GM19452 (cell line): ENCODE data around the gene KCTD10.

Experiments used
- ATAC-seq: cut with Tn5 transposase; IDR thresholded peaks from one replicate; pipeline ENCODE4 v1.9.1; 2021; ENCODE audit not compliant: unreplicated experiment

Gene KCTD10

DNA sequence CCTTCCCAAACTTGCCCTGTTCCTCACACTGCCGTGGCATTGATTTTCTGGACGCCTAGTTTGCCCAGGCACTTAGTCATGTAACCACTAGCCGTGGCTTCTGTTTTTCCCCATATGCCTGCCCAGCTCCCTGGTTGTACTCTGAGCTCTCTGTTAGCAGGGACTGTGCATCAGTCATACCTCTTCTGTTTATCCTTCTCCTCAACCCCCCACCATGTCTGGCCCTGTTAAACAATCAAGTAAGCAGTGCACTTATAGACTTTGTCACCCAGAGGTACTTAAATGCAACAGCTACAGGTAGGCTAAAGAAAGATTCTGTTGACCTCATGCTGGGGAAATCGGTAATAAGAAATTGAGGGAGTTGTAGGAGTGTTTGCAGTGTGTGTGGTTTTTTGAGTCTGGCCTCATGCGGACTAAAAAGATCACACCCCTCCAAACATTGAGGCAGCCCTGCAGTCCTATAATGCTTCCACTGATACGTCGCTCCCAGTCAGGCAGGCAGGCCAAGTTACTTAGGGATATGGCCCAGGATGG is 17.3 kb upstream of the KCTD10 start:
- no peak for ATAC-seq

DNA sequence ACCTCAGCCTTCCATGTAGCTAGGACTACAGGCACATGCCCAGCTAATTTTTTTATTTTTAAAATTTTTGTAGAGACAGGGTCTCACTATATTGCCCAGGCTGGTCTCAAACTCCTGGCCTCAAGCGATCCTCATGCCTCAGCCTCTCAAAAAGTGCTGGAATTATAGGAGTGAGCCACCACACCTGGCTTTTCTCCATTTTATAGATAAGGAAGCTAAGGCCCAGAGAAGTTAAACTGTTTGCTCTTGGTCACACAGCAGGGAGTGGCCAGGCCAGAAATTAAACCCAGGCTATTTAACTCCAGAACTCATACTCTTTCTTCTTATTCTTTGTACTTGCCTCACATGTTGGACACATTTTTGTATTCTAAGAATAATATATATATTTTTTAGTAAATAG is 16.8 kb upstream of the KCTD10 start:
- ATAC-seq, result no peak

DNA sequence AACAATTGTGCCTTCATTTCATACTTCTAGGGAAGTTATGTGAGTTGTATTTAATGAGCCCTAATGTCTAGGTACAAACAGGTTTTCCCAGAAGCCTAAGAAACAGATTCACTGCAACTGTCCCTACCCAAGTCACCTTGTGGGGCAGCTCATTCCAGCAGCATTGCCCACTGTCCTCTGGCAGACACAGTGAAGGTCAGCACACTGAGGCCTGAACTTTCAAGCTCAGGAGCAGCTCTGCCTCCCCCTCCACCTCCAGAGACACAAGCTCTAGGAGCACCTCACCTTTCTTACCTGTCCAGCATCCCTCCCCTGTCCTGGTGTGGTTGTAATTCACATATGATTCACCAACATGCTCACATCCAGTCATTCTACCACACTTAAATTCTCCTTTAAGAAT is 16.0 kb upstream of the KCTD10 start:
- no peak for ATAC-seq

DNA sequence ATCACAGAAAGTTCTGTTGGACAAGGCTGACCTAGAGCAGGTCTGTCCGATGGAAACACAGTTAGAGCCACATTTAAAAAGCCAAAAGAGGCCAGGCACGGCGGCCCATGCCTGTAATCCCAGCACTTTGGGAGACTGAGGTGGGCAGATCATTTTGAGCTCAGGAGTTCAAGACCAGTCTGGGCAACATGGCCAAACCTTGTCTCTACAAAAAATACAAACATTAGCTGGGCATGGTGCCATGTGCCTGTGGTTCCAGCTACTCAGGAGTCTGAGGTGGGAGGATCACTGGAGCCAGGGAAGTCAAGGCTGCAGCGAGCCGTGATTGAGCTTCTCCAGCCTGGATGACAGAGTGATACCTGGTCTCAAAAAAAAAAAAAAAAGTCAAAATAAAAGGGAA is 15.3 kb upstream of the KCTD10 start:
- no peak for ATAC-seq

DNA sequence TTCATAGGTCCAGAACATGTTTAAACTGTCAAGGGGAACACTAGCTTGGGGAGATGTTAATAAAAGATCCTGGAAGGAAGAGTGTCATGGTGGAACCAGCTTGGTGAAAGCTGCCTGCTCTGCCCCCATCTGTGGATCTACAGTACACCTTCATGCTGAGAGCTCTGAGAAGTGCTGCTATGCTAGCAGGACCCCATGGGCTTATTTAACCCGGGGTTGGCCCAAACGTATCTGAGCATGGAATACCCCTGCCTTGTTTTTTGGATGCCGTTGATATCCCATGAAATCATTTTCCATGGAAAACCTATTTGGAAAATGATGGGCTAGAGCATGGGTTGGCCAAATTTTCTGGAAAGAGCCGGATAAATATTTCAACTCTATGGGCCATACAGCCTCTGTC is 14.6 kb upstream of the KCTD10 start:
- ATAC-seq, result no peak

DNA sequence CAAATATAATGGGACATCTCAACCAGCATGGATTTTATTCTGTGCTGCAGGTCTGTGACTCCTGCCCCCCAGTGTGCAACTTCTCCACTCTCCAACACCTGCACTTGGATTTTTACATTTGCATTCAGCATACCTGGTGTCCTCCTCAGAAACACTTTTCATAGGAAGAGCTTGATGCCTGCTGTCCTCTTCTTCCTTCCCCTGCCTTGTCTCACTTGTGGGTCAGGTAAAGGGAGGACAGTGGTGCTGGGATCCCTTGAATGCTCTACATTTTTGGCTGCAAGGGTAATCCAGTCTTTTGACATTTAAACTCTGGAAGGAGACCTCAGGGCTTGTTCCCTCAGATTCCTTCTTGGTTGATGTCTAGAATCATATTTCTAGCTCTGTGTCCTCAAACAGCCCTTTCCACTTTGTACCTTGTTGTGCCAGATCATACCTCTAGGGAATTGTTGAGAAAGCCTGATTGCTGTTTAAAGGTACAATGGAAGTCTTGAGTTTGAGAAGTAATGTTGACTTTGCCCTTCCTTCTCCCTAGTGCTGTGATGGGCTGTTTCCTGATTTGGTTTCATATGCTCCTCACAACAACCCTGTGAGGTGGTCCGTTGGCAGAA is 13.0 kb upstream of the KCTD10 start:
- no peak for ATAC-seq

DNA sequence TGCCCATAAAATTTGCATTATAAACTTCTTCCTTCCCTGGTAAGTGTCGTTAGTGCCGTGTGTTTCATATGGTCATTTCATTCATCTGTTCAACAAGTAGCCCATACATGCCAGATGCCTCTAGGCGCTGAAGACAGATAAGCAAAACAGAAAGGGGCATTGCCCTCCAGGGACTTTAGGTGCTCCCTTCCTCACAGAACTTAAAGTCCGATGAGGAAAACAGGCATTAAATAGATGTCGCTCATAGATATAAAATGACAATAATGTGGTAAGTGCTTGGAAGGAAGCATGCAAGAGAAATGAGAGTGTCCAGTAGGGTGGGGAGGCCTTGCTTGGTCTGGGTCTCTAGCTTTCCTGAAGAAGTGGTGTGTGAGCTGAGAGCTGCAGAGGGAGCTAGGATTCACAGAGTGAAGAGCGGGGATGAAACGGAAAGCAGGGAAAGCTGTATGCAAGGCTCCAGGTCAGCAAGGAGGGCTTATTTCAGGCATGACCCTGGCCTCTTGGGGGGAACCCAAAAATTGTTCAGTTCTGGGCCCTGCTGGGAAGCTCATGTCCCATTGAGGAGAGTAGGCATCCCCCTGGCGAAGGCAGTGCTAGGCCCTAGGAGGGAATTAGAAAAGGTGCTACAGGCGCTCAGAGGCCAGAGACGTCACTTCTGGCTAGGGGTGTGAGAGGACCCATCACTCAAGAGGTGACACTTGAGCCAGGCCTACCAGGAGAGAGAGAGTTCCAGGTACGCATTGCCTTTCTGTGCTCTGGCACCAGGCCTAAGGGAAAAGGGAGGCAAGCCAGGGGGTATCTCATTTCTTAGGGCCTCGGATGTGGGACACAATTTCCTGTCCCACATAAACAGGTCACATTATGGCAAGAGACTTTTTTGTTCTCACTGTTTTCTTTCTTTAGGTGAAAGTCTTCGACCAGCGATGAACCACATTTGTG is 12.2 kb upstream of the KCTD10 start:
- ATAC-seq, result no peak

DNA sequence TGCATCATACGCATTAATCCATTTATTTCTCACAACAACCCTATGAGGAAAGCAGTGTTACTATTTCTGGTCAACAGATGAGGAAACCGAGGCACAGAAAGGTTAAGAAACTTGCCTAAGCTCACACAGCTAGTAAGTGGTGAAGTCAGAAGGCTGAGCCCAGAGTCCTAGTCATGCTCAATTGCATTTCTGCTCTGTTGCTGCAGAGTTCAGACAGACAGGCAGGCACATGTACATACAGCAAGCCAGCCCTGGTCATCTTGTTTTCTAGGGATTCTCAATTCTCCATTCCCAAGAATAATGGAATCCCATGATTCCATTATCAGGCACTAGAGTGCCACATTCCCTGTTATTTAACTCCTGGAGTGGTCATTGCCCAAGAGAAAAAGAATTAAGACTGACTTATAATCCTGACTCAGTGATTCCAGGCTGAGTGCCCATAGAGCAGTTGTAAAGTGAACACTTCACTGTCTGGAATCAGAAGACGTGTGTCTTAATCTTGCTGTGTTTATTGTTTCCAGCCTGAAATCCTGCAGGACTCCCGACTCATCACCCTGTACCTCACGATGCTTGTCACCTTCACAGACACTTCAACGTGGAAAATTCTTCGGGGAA is 11.1 kb upstream of the KCTD10 start:
- no peak for ATAC-seq

DNA sequence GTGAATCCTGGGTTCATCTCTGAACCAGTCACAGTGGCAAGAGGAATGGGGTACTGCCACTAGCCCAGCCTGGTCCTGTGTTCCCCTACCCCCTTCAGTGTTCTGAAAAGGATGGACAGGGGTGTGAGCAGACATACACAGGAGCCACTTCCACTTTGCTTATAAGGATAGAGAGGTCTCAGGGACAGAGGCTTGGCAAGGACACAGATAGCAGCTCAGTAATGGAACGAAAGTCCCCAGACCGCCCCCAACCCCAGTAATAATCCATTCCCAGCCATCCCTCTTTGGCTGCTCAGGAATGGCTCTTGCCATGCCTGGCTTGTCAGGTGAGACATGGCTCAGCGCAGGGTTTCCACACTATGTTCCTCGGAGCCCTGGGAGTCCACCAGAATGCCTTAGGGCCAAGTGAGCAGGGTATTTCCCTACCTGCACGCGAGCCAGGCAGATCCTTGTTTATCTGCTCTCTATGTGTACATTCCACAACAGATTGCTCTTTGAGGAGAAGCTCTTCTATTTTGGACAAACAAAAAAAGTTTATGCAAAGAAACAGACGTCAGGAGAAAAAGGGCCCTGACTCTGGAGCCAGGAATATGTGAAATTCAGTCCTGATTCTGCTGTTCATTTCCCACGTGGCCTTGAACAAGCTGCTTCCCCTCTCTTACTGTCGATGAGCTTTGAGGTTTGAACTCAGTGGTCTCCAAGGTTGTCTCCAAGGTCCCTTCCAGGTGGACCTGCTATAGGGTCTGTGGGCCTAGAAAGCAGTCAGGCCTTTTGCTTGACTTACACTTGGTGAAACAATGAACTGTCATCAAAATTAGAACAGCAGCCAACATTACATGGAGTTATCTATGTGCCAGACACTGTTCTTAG is 10.3 kb upstream of the KCTD10 start:
- ATAC-seq, result no peak

DNA sequence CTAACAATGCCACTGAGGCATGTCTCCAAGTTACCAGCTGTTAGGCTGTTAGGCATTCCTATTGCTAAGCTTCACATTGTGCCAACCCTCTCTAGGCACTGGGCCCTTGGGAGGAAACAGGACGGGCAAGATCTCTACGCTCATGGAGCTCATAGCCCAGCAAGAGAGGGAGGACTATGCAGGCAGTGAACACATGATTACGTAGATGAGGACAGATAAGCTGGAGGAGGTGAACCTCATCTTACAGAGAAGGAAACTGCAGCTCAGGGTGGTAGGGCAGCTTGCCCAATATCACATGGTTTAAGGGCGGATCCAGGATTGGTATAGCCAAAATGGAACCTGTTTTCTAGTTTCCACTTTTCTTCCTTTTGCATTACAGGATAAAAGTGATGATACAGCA is 8.1 kb upstream of the KCTD10 start:
- ATAC-seq, result no peak

DNA sequence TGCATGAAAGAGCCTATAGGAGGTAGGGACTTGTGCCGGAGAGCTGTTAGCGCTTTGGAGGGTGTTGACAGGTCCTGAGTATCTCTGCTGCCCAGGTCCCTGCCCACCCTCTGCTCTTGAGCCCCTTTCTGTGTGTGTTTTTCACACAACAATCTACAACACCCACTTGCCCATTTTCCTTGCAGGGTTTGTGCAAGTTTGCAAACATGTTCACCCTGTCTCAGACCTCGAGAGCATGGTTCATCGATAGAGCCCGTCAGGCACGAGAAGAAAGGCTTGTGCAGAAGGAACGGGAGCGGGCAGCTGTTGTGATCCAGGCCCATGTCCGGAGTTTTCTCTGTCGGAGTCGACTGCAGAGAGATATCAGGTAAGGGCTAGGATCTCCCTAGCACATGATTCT is 6.2 kb upstream of the KCTD10 start:
- no peak for ATAC-seq

DNA sequence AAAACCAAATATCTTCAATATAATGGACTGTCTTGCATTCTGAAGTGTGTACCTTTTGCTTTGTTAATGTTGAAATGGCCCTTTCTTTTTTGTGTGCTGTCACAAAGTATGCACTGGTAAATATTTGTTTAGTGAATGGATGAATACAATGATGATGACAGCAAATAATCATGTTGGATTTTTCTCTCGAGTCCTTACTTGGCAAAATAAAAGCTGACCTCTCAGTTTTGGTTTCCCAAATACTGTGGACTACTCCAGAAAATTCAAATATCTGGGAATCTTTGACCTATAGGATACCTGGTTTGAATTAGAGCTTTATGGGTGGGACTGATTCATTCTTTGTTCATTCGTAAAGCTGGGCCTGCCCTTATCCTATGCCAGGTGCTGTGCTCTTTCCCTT is 5.8 kb upstream of the KCTD10 start:
- no peak for ATAC-seq

DNA sequence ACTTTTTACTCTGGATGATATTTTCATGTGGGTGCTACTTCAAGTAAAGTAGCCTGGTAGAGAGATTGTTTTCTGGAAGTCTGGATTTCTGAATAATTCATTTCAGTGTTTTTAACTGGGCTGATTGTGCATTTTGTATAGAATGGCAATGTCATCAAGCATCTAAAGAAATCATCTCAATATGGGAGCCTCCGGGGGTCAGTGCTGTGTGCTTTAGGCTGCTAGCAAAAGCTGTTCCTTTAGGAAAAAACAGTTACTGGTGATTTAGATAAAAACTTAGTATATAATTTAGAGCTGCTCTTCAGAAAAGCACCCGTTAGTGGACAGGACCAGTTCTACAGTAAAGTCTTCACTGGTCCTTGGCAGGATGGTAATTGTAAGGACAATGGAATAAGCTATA is 5.4 kb upstream of the KCTD10 start:
- no peak for ATAC-seq

DNA sequence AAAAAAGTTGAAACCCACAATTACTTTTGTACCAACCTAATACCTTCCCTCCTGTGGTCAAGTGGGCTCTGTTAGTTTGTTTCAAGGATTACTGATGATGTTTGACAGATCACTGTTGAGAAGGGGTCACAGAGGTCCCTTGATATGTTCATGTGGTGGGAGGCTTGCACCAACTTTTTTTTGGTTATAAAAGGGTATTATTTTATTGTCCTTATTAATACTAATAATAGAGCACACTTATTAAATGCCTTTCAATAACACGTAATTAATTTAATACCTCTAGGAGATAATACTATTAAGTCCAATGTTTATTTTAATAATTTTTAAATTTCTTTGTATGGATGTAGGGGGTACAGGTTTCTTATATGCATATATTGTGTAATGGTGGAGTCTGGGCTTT is 4.8 kb upstream of the KCTD10 start:
- ATAC-seq, result no peak

DNA sequence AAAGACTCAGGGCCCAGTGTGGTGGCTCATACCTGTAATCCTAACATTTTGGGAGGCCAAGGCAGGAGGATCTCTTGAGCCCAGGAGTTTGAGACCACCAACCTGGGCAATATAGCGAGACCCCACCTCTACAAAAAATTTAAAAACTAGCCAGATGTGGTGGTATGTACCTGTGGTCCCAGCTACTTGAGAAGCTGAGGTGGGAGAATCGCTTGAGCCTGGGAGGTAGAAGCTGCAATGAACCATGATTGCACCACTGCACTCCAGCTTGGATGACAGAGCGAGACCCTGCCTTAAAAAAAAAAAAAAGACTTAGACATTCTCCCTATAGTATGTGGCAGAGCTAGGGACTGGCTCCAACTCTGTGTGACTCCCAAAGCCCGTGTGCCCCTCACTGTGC is 3.3 kb upstream of the KCTD10 start:
- ATAC-seq, result no peak

DNA sequence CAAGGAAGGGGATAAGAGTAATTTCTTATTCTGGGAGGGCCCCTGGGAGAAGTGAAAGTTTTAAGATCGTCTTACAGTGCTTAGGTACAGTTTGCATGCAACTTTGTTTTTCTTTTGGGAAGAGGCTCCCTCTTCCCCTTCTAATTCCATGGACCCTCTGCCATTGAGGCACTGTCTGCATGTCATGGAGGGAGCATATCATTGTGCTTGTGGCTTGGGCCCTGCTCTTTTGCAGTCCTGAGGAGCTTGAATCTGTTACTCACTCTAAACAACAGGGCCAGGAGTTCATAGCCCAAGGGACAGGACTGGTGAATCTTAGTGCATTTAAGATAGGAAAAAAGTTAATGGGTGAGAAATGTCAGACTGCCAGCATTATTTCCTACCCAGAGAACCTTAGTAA is 2.7 kb upstream of the KCTD10 start:
- no peak for ATAC-seq

DNA sequence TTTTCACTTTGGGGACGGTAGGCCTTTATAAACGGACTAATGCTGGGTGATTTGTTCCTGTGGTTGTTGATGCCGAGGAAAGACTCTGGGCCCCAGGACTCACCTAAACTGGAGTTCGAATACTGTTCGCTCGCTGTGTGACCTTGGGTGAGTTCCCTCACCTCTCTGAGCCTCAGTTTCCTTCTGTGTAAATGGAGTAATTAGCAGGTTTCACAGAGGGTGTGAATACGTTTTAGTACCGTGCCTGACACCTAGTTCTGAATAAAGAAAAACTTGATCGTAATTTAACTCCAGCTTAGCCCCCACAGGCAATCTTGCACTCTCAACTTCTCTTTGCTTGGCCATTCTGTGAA is 839 bp upstream of the KCTD10 start:
- no peak for ATAC-seq

DNA sequence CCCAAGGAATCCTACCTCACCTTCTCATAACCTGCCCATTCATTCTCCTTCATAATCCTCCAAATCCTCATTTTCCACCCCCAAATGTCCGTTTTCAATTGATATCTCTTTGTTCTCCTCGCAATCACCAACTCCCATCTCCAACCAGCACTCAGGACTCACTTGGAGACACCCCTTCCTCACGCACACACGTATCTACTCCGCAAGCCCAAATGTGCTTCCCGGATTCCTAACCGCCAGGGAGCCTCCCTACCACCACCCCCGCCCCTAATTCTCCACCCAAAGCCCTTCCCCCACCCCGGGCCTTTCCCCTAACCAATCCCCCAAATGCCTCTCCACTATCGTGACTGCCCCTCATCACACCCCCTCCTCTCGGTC is 304 bp downstream of the KCTD10 start:
- ATAC-seq, result no peak

DNA sequence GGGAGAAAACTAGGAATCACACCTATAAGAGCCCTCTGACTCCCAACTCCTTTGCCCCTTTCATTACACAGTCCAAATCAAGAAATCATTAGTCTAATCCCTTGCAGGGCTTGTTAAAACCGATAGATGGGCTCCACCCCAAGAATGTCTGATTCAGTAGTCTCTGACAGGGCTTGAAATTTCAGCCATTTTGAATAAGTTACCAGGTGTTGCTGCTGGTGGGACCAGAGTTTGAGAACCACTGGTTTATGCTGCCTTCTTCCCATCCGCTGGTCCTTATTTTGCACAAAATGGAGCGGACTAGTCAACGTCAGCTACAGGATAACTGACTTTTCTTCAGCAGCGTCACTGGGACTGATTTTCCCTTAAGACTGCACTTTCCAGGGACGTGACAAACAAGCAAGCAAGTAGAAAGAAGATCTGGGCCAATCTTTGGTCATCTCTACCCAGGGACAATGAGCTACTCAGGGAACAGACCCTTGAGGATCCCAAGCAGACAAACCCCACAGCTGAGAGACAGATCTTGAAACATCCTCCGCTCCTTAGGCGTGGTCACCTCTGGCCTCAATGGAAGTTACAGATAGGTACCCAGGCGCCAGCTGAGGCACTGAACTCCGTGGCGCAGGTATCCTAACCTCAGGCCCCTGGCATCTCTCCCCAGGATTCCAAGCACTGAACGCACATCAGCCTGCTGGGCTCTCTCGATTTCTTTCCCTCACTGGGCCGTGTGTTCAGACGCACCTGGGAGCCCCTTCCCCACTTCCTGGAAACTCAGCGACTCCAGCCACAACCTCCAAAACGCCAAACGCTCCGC is 900 bp downstream of the KCTD10 start:
- no peak for ATAC-seq

DNA sequence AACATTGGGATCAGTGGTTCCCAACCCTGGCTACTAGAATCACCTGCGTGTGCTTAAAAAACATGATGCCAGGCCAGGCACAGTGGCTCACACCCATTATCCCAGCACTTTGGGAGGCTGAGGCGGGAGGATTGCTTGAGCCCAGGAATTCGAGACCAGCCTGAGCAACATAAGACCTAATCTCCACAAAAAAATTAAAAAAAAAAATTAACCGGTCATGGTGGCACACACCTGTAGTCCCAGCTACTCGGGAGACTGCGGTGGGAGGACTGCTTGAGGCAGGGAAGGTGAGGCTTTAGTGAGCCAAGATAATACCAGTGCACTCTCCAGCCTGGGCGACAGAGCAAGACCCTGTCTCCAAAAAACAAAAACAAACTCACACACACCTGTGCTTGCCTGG is 2.0 kb downstream of the KCTD10 start:
- no peak for ATAC-seq
